Esophagus mucosa (tissue), 1 donor: ENCODE results near the gene ABCD2. TPM values are rescaled to one million over a fixed set of nuclear protein-coding genes. Genes with fewer than 3 reads are reported as not detected.
"Not testable (repeated sequence)": the region's sequence is repeated elsewhere in the genome, so short reads cannot be mapped to it uniquely, and the experiment has no call there.

Experiments used
- ATAC-seq: fragments of 200-7000 bp; cut with Tn5 transposase; one replicate; pipeline ENCODE4 v1.9.1; 2020
- total RNA-seq: library from RNA; stranded (reverse); gene quantifications from one replicate; pipeline ENCODE4 v1.2.4, GENCODE V29; 2023
- donor health status: DM: yes; HTN: yes; CAD: no.

ABCD2 gene
- total RNA-seq, 1 donor from 2014 or later, result 0.12 TPM

GRCh38 chr12:39611818-39612217, 7.8 kb downstream of the ABCD2 start:
- ATAC-seq, result no peak

- ATAC-seq, result no peak
Measured at GRCh38 chr12:39610436-39611025, 9.1 kb downstream of the ABCD2 start.

- no peak for ATAC-seq
Measured at GRCh38 chr12:39606712-39607423, 12.7 kb downstream of the ABCD2 start.

GRCh38 chr12:39605996-39606395, 13.6 kb downstream of the ABCD2 start:
- ATAC-seq, result no peak

GRCh38 chr12:39605501-39605900, 14.1 kb downstream of the ABCD2 start:
- ATAC-seq, result no peak

GRCh38 chr12:39603065-39603464, 16.5 kb downstream of the ABCD2 start:
- no peak for ATAC-seq

GRCh38 chr12:39601951-39602350, 17.7 kb downstream of the ABCD2 start:
- not testable (repeated sequence) for ATAC-seq

GRCh38 chr12:39595928-39596327, 23.7 kb downstream of the ABCD2 start:
- ATAC-seq, result no peak

GRCh38 chr12:39592295-39592694, 27.3 kb downstream of the ABCD2 start:
- ATAC-seq, result no peak

- no peak for ATAC-seq
Measured at GRCh38 chr12:39588348-39588747, 31.3 kb downstream of the ABCD2 start.

GRCh38 chr12:39587225-39587624, 32.4 kb downstream of the ABCD2 start:
- no peak for ATAC-seq

GRCh38 chr12:39586816-39587215, 32.8 kb downstream of the ABCD2 start:
- no peak for ATAC-seq

GRCh38 chr12:39581592-39581991, 38.0 kb downstream of the ABCD2 start:
- ATAC-seq, result peak; percentile 73

GRCh38 chr12:39575498-39575875, 44.1 kb downstream of the ABCD2 start:
- no peak for ATAC-seq

- ATAC-seq, result no peak
Measured at GRCh38 chr12:39574785-39575497, 44.7 kb downstream of the ABCD2 start.

- ATAC-seq, result no peak
Measured at GRCh38 chr12:39574378-39574777, 45.2 kb downstream of the ABCD2 start.

- ATAC-seq, result no peak
Measured at GRCh38 chr12:39573971-39574370, 45.6 kb downstream of the ABCD2 start.

- no peak for ATAC-seq
Measured at GRCh38 chr12:39572551-39572950, 47.1 kb downstream of the ABCD2 start.

GRCh38 chr12:39571351-39571750, 48.3 kb downstream of the ABCD2 start:
- ATAC-seq, result no peak

- peak; percentile 75 for ATAC-seq
Measured at GRCh38 chr12:39553476-39553875, 66.1 kb downstream of the ABCD2 start.

- not testable (repeated sequence) for ATAC-seq
Measured at GRCh38 chr12:39544211-39544610, 75.4 kb downstream of the ABCD2 start.

- no peak for ATAC-seq
Measured at GRCh38 chr12:39541471-39541870, 78.1 kb downstream of the ABCD2 start.

- no peak for ATAC-seq
Measured at GRCh38 chr12:39538679-39539104, 80.9 kb downstream of the ABCD2 start.

GRCh38 chr12:39533951-39534350, 85.7 kb downstream of the ABCD2 start:
- peak; percentile 96 for ATAC-seq
